ENCODE data around the gene CMTM8.
A peak's percentile ranks its signal among the peaks of the same experiment; 100 is the strongest.

The CMTM8 gene

GRCh38 chr3:32413845-32414521 lies 175.5 kb downstream of the CMTM8 start:
- no peak for DNase-seq

DNA sequence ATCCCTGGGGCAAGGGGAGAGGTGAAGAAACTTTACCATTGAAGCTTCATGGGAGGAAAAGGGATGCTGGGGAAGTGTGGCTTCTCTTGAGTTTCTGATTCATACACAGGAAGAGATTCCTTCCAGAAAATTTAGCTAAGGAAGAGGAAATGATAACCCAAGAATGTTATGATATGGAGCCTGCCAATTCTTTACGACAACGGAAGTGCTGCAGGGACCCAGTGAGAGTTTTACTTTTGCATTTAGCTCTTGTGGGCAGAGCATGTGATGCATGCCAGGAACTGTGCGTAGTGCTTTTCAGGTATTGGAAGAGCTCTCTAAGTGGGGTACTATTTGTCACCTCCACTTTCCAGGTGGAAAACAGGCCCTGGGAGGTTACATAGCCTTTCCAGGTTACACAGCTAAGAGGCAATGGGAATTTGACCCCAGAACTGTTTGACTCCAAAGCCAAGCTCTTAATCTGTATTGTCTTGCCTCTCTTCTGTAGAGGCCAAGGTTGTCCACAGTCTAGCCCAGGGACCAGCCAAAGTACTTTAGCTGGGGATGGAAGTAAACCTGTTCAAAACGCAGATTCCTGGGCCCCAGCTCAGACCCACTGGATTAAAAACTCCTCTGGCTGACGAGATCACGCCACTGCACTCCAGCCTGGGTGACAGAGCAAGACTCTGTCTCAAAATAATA lies 176.2 kb downstream of the CMTM8 start:
- DNase-seq, result peak; percentile 40

DNA sequence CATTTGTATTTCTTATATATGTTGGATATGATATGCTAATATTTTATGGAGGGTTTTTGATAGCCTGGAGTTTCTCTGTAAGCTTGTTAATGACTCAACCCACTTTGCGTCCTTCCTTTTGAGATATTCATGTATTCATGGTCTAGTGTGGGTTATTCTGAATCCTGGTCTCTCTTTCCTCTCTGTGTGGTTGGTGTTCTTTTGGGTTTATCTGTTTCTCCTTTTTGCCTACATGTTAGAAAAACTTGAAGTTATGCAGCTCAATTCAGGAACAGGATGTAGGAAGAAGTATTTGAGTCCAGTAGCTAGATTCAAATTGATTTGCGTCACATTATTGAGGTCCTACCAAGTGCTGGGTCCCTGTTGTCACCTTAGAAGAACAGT lies 181.3 kb downstream of the CMTM8 start:
- no peak for DNase-seq
